Non-pigmented ciliary epithelial cell (primary cell): ENCODE results near the gene FBXL4.

ENCODE experiments used
- DNase-seq: peaks from one replicate; pipeline ENCODE4 v3.0.0-alpha.2; 2010; ENCODE audit warnings: low read depth

Gene FBXL4

DNA sequence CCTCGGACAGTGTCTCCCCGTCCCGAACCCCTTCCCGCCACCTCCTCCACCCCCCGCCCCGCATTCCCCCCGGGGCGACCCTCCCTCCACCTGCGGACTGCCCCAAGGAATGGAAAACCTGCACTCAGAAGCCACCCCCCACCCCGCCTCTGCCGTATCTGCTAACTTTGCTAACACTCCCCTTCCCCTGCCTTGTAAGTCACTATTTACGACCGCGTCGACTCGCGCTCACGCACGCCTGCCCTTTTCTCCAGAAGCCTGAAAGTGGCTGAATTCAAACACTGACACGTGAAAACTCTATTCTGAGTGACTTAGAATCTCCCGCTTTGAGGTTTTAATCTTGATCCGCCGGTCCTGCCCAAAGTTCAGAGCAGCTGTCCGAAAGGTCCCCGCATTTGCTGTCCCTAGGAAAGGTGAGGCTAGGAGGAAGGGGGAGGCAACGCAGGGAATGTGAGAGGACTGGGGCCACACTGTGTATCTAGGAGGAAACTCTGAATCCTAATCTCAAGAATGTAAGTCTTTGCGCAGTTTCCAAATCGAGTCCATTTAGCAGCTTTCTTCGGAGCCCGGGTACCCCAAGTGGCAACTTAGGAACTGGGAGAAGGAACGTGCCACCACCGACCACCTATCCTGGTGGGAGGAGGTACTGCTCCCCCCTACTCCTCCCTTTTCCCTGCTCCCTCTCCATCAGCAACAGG is 122.7 kb downstream of the FBXL4 start:
- DNase-seq = no peak

DNA sequence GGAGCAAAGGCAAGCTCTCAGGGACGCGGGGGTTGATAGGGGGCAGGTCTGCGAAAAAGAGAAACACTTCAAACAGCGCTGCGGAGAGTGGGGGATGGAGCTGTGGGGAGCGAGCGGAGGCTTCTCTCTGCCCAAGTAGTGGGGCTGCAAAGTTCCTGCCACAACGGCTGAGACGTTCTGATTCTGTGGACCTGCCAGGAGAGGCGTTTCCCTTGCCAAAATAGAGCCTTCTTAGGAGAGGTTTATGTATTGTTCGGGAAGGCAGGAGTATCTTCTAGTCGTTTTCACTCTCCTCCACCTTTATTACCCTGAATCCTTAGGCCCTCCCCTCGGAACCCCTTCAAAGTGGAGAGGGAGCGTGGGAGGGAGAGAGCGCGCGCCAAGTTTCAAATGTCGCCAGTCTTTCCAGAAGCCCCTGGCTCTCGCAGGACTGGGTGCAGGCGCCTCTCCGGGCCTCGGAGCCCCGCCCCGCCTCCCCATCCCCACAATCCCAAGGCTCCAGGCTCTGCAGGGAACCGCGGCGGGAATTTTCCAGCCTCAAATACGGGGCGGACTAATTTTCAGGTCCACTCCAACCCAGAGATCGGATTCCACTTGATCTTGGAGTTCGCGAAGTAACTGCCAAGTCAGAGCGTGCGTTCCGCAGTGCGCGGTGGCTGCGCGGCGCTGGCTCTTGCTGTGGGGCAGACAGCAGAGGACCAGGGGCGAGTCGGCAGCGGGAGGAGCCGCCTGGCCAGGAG is 123.4 kb downstream of the FBXL4 start:
- DNase-seq = no peak

DNA sequence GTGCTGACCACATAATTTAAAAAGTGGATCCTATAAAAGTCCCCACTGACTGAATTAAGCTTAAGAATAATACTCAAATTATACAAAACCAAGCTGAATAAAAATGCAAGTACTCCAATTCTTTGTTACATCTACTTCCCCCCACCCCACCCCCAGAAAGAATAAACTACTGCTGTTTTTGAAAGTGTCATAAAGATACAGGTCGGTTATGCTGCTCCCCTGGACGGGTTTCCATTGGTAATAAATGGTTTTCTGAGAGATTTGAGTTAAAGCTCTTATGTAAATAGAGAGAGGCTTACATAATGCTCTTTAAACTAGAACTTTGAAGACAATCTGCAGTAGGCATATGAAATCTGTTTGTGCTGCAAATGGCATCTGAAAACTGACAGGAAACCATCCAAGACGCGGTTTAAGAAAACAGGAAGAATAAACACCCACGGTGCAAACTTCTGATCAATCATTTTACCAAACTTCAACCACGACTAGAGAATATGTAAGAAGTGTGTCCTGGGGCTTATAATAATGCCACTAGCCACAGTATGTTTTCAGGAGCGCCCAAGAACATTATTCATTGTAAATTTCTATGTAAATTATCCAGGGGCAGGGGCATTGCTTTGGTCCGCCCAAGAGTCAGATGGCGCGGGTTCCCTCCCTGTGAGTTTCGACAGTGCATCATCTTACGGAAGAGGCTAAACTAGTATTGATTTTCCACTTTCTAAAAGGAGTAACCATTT is 124.2 kb downstream of the FBXL4 start:
- no peak for DNase-seq

DNA sequence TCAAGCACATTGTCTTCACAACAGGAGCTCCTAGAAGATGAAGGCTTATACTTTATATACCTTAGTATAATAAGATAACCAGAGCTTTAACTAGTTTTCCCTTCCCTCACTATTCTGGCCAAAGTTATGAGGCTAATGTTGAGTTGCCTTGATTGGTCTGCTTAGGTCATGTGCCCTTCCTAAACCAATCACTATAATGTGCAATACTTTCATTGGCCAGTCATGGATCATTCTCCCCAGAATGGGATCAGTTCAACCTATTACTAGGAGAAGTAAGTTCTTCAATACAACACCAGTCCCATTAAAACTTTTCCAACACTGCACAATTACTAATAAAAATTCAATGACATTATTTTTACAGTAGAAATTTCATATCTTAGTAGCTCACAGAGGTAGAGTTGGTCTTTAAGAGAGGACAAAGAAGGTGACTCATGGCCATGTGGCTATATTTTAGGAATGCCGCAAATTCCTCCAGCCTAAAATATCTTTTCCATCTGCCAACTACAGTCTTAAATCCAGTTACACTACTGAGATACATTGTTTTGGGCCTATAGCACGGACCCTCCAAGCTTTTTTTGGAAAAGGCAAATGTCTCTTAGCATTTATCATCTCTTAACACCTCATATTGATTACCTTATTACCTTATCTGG is 125.9 kb downstream of the FBXL4 start:
- DNase-seq = no peak
